Ascending aorta (tissue), 2 donors: Measurements from ENCODE around the gene CRYGN. TPM values are rescaled to one million over a fixed set of nuclear protein-coding genes. Genes with fewer than 3 reads are reported as not detected.

ENCODE experiments used
- DNase-seq, 2 donors: peaks; one replicate each; pipeline ENCODE4 v3.0.0-alpha.2; 2019; ENCODE audit warnings: low spot score in 2 of 2
- H3K27ac ChIP-seq, 2 donors: fragments of 200-600 bp; sonication (generic); one replicate each; pipeline ENCODE4 v1.5.1; 2016 to 2017; ENCODE audit warnings: mild to moderate bottlenecking in 1 of 2
- H3K27me3 ChIP-seq: fragments of 200-600 bp; sonication (generic); one replicate; pipeline ENCODE4 v1.5.1; 2017
- H3K36me3 ChIP-seq, 2 donors: fragments of 200-600 bp; sonication (generic); one replicate each; pipeline ENCODE4 v1.5.1; 2016
- H3K4me1 ChIP-seq, 2 donors: fragments of 200-600 bp; sonication (generic); one replicate each; pipeline ENCODE4 v1.5.1; 2016 to 2017; ENCODE audit warnings: mild to moderate bottlenecking in 1 of 2
- H3K4me3 ChIP-seq, 2 donors: fragments of 200-600 bp; sonication (generic); one replicate each; pipeline ENCODE4 v1.5.1; 2016 to 2017; ENCODE audit warnings: mild to moderate bottlenecking in 1 of 2
- H3K9me3 ChIP-seq, 2 donors: fragments of 200-600 bp; sonication (generic); one replicate each; pipeline ENCODE4 v1.5.1; 2016
- CTCF ChIP-seq, 3 experiments: fragments of 200-600 bp in 2 of 3; fragments of 450-650 bp in 1 of 3; sonication (generic) in 2 of 3; IDR thresholded peaks; one replicate each; pipeline ENCODE4 v1.5.1; 2016 to 2019; ENCODE audit warnings: antibody characterized with exemption in 3 of 3, mild to moderate bottlenecking in 1 of 3, moderate library complexity in 1 of 3
- intact Hi-C: fragments of 100-400 bp; cut with DNase I; formaldehyde crosslinking; loops from one replicate; pipeline ENCODE4 v1.15.1; 2023
- total RNA-seq: library from RNA; depleted of rRNA; stranded (reverse); fragments of >200 nt; gene quantifications from one replicate; pipeline ENCODE4 v1.1.0, GENCODE V29; 2016

The CRYGN gene
- total RNA-seq, 1 donor from 2014 or later, result not detected

- TF ChIP-seq CTCF (IDR thresholded peaks at IDR 0.05), result no peak
- Histone ChIP-seq H3K4me1 (peaks cover 0 to 15% of the 10 kb centered on the region in 2 donors), H3K36me3 (no peaks in the 10 kb centered on the region), H3K27ac (no peak overlapping the region), H3K27me3 (no peaks in the 10 kb centered on the region), H3K9me3 (no peaks in the 10 kb centered on the region), H3K4me3 (no peak overlapping the region)
- intact Hi-C loops, result no loop called here
- DNase-seq, result no peak
Measured at GRCh38 chr7:151389096-151389767, 50.7 kb downstream of the CRYGN start.

- no peaks in the 10 kb centered on the region for H3K27me3 ChIP-seq
- intact Hi-C loops, result no loop called here
Measured at GRCh38 chr7:151388430-151388829, 51.5 kb downstream of the CRYGN start.

GRCh38 chr7:151388007-151388297 is 52.0 kb downstream of the CRYGN start:
- Histone ChIP-seq H3K4me3 (no peak overlapping the region), H3K9me3 (no peaks in the 10 kb centered on the region), H3K27ac (no peak overlapping the region), H3K4me1 (peaks cover 0 to 15% of the 10 kb centered on the region in 2 donors), H3K36me3 (no peaks in the 10 kb centered on the region), H3K27me3 (no peaks in the 10 kb centered on the region)
- no peak for DNase-seq
- TF ChIP-seq CTCF (IDR thresholded peaks at IDR 0.05), result no peak
- intact Hi-C loops, result no loop called here

More at GRCh38 chr7:151388430-151388829, 51.5 kb downstream of the CRYGN start:
- DNase-seq, result no peak
- Histone ChIP-seq H3K27ac (no peak overlapping the region), H3K36me3 (no peaks in the 10 kb centered on the region), H3K4me3 (no peak overlapping the region), H3K4me1 (peaks cover 0 to 15% of the 10 kb centered on the region in 2 donors), H3K9me3 (no peaks in the 10 kb centered on the region)
- TF ChIP-seq CTCF (IDR thresholded peaks at IDR 0.05), result no peak

GRCh38 chr7:151387161-151388006 is 52.6 kb downstream of the CRYGN start:
- H3K4me1 ChIP-seq, result peaks cover 0 to 15% of the 10 kb centered on the region in 2 donors
- intact Hi-C loops, result no loop called here
- no peak overlapping the region for H3K4me3 ChIP-seq
- no peaks in the 10 kb centered on the region for H3K36me3 ChIP-seq
- no peak for DNase-seq
- H3K9me3 ChIP-seq, result no peaks in the 10 kb centered on the region
- H3K27me3 ChIP-seq, result no peaks in the 10 kb centered on the region
- peak overlapping the region in 1 of 2 donors; percentile 85 for H3K27ac ChIP-seq
- no peak for TF ChIP-seq CTCF (IDR thresholded peaks at IDR 0.05)

GRCh38 chr7:151386301-151387160 is 53.4 kb downstream of the CRYGN start:
- intact Hi-C loops, result no loop called here
- peak overlapping the region; percentile 79 to 85 for H3K27ac ChIP-seq

More at GRCh38 chr7:151386301-151387160, 53.4 kb downstream of the CRYGN start:
- Histone ChIP-seq H3K4me3 (no peak overlapping the region), H3K9me3 (no peaks in the 10 kb centered on the region), H3K4me1 (peaks cover 0 to 17% of the 10 kb centered on the region in 2 donors), H3K36me3 (no peaks in the 10 kb centered on the region), H3K27me3 (no peaks in the 10 kb centered on the region)
- DNase-seq, result no peak
- no peak for TF ChIP-seq CTCF (IDR thresholded peaks at IDR 0.05)
